HG02885 (cell line): Measurements from ENCODE around the gene SNPH.

Experiments
- ATAC-seq: cut with Tn5 transposase; IDR thresholded peaks from one replicate; pipeline ENCODE4 v1.9.1; 2021; ENCODE audit warnings: mild to moderate bottlenecking; ENCODE audit not compliant: unreplicated experiment, poor library complexity

Gene SNPH

GRCh38 chr20:1264727-1265126 lies 1.4 kb upstream of the SNPH start:
- no peak for ATAC-seq

- no peak for ATAC-seq
Measured at GRCh38 chr20:1265226-1265915, 723 bp upstream of the SNPH start.

- ATAC-seq, result no peak
Measured at GRCh38 chr20:1265916-1266166, 253 bp upstream of the SNPH start.

GRCh38 chr20:1267161-1267560 lies 1.1 kb downstream of the SNPH start:
- ATAC-seq, result no peak

GRCh38 chr20:1267809-1268374 lies 1.8 kb downstream of the SNPH start:
- ATAC-seq, result no peak

- no peak for ATAC-seq
Measured at GRCh38 chr20:1269235-1269634, 3.1 kb downstream of the SNPH start.

GRCh38 chr20:1269850-1270249 lies 3.8 kb downstream of the SNPH start:
- ATAC-seq, result no peak

- no peak for ATAC-seq
Measured at GRCh38 chr20:1272368-1273100, 6.4 kb downstream of the SNPH start.

GRCh38 chr20:1273366-1273765 lies 7.3 kb downstream of the SNPH start:
- no peak for ATAC-seq

GRCh38 chr20:1274485-1275311 lies 8.6 kb downstream of the SNPH start:
- no peak for ATAC-seq

- ATAC-seq, result no peak
Measured at GRCh38 chr20:1275919-1276318, 9.8 kb downstream of the SNPH start.

GRCh38 chr20:1277529-1278322 lies 11.6 kb downstream of the SNPH start:
- ATAC-seq, result no peak

- ATAC-seq, result no peak
Measured at GRCh38 chr20:1278993-1279392, 12.9 kb downstream of the SNPH start.

GRCh38 chr20:1280195-1281102 lies 14.4 kb downstream of the SNPH start:
- no peak for ATAC-seq

GRCh38 chr20:1281279-1282057 lies 15.4 kb downstream of the SNPH start:
- no peak for ATAC-seq

GRCh38 chr20:1282966-1283365 lies 16.9 kb downstream of the SNPH start:
- ATAC-seq, result no peak

- ATAC-seq, result no peak
Measured at GRCh38 chr20:1283522-1284510, 17.7 kb downstream of the SNPH start.
